HG02571 (cell line): Measurements from ENCODE around the gene GARIN1A.

Source experiments
- ATAC-seq: cut with Tn5 transposase; IDR thresholded peaks from one replicate; pipeline ENCODE4 v1.9.1; 2021; ENCODE audit warnings: mild to moderate bottlenecking, moderate library complexity; ENCODE audit not compliant: unreplicated experiment

GARIN1A gene

DNA sequence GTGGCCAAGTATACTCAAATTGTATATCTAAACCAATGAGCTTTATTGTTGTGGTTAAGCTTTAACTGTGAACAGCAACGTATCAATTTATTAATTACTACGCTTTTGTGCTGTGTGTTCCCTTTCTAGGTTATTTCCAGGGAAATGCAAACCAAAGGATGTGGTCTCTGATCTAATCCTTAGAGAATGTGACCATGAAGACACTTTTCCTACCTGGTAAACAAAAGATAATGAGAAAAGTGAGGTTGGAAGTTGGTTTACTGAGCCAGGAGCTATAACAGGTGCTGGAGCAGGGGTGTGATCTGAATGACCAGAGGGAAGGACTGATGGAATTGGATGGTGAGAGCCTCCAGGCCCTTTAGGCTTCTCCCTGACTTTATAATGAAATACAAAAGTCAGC is 41.7 kb downstream of the GARIN1A start:
- no peak for ATAC-seq

GRCh38 chr7:128714701-128715495 is 42.8 kb downstream of the GARIN1A start:
- ATAC-seq: no peak

- no peak for ATAC-seq
These were observed 47.0 kb downstream of the GARIN1A start for GRCh38 chr7:128718967-128719642.

DNA sequence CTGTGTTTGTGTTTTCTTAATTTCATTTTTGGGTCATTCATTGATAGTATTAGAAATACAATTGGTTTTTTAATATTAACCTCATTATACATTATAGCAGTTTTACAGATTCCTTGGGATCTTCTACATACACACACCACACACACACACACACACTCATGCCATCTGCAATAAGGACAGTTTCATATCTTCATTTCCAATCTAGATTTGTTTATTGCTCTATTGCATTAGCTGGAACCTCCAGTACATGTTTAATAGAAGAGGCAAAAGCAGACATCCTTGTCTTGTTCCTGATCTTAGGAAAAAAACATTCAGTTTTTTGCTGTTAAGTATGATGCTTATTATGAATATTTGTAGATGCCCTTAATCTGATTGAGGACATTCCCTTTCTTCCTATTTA is 49.3 kb downstream of the GARIN1A start:
- no peak for ATAC-seq
